ENCODE data around the gene NRF1. TPM values are rescaled to one million over a fixed set of nuclear protein-coding genes. Genes with fewer than 3 reads are reported as not detected.

Gene NRF1
- total RNA-seq, 1 donor from 2014 or later: 19.3 TPM

- Histone ChIP-seq H3K4me1 (no peaks in the 10 kb centered on the region), H3K4me3 (no peak overlapping the region), H3K9me3 (no peaks in the 10 kb centered on the region), H3K27ac (no peak overlapping the region), H3K36me3 (no peaks in the 10 kb centered on the region), H3K27me3 (no peaks in the 10 kb centered on the region)
- TF ChIP-seq CTCF (IDR thresholded peaks at IDR 0.05): no peak
- DNase-seq (no peak), ATAC-seq (no peak)
- intact Hi-C loops (cut with DNase I): no loop called here
Measured at GRCh38 chr7:129799350-129799955, 187.9 kb downstream of the NRF1 start.

GRCh38 chr7:129800901-129801300 lies 189.4 kb downstream of the NRF1 start:
- DNase-seq: no peak
- intact Hi-C loops (cut with DNase I): no loop called here

GRCh38 chr7:129801882-129802281 lies 190.4 kb downstream of the NRF1 start:
- ATAC-seq: no peak
- no peak for DNase-seq
- Histone ChIP-seq H3K27ac (no peak overlapping the region), H3K27me3 (no peaks in the 10 kb centered on the region), H3K4me1 (no peaks in the 10 kb centered on the region), H3K9me3 (no peaks in the 10 kb centered on the region), H3K4me3 (no peak overlapping the region), H3K36me3 (no peaks in the 10 kb centered on the region)
- TF ChIP-seq CTCF (IDR thresholded peaks at IDR 0.05): no peak
- intact Hi-C loops (cut with DNase I): no loop called here

More at GRCh38 chr7:129800901-129801300, 189.4 kb downstream of the NRF1 start:
- no peak for ATAC-seq
- Histone ChIP-seq H3K27ac (no peak overlapping the region), H3K9me3 (no peaks in the 10 kb centered on the region), H3K4me3 (no peak overlapping the region), H3K4me1 (no peaks in the 10 kb centered on the region), H3K36me3 (no peaks in the 10 kb centered on the region), H3K27me3 (no peaks in the 10 kb centered on the region)
- no peak for TF ChIP-seq CTCF (IDR thresholded peaks at IDR 0.05)

- H3K27me3 ChIP-seq: no peaks in the 10 kb centered on the region
- ATAC-seq (no peak), DNase-seq (no peak)
- intact Hi-C loops (cut with DNase I): no loop called here
- no peak for TF ChIP-seq CTCF (IDR thresholded peaks at IDR 0.05)
- no peaks in the 10 kb centered on the region for H3K9me3 ChIP-seq
- H3K27ac ChIP-seq: no peak overlapping the region
- no peaks in the 10 kb centered on the region for H3K4me1 ChIP-seq
- no peak overlapping the region for H3K4me3 ChIP-seq
- H3K36me3 ChIP-seq: no peaks in the 10 kb centered on the region
Measured at GRCh38 chr7:129803546-129804081, 192.1 kb downstream of the NRF1 start.

GRCh38 chr7:129804111-129804889 lies 192.8 kb downstream of the NRF1 start:
- no peaks in the 10 kb centered on the region for H3K27me3 ChIP-seq
- H3K36me3 ChIP-seq: no peaks in the 10 kb centered on the region
- H3K4me1 ChIP-seq: no peaks in the 10 kb centered on the region
- H3K9me3 ChIP-seq: no peaks in the 10 kb centered on the region
- intact Hi-C loops (cut with DNase I): no loop called here
- no peak overlapping the region for H3K4me3 ChIP-seq
- no peak overlapping the region for H3K27ac ChIP-seq
- no peak for TF ChIP-seq CTCF (IDR thresholded peaks at IDR 0.05)
- no peak for ATAC-seq
- DNase-seq: no peak
